NCI-H2107 (cell line): ENCODE results near the gene RGS3.

ENCODE experiments used
- DNase-seq: peaks from one replicate; lab custom pipeline; 2025; lab: John Stamatoyannopoulos, UW

Gene RGS3

GRCh38 chr9:113511856-113512761 lies 48.6 kb downstream of the RGS3 start:
- no peak for DNase-seq

DNA sequence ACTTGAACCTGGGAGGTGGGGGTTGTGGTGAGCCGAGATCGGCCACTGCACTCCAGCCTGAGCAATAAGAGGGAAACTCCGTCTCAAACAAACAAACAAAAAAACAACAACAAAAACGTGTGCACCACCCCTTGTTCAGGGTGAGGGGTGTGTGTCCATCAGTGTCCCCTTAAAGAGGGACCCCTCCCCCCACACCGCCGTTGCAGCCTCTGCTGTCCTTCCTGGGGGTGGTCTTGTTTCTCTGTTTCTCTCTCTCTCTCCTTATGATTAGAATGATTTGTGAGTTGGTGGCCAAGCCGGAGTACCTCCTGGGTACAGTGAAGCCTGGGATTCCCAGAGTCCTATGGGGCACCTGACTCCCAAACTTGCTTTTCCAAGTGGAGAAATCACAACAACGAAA lies 49.6 kb downstream of the RGS3 start:
- DNase-seq, result no peak

DNA sequence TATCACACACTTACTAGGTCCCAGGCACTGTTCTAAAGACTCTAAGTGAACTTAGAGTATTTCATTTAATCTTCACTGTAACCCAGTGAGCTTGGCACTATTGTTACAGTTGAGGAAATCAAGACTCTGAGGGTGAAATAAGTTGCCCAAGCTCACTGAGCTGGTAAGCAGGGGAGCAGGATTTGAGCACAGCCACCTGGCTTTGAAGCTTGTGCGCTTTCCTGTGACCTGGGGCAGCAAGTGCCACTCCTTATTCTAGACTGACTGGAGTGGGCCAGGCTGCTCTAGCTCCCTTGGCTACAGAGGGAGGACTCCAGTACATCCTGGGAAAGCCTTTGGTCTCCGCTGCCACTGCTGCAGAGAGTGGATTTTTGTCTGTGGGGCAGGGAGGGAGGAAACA lies 50.0 kb downstream of the RGS3 start:
- no peak for DNase-seq

GRCh38 chr9:113514061-113514460 lies 50.5 kb downstream of the RGS3 start:
- DNase-seq, result no peak

- no peak for DNase-seq
Measured at GRCh38 chr9:113514748-113515147, 51.2 kb downstream of the RGS3 start.

DNA sequence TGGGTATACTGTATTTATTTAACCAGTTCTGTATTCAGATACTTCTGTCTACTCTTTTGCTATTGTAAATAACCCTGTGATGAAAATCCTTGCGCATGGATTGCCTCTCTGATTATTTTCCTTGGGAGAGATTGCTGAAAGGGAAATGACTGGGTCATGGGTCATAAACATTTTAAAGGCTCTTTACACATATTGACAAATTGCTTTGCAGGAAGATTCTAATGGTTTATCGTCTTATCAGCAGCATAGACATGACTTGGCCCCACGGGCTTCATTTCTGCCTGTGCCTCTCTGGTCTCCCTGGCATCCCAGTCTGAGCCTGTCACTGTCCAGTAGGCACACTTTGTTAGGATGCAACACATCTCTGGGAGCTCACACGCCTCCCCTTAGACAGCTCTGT lies 52.3 kb downstream of the RGS3 start:
- DNase-seq, result no peak

DNA sequence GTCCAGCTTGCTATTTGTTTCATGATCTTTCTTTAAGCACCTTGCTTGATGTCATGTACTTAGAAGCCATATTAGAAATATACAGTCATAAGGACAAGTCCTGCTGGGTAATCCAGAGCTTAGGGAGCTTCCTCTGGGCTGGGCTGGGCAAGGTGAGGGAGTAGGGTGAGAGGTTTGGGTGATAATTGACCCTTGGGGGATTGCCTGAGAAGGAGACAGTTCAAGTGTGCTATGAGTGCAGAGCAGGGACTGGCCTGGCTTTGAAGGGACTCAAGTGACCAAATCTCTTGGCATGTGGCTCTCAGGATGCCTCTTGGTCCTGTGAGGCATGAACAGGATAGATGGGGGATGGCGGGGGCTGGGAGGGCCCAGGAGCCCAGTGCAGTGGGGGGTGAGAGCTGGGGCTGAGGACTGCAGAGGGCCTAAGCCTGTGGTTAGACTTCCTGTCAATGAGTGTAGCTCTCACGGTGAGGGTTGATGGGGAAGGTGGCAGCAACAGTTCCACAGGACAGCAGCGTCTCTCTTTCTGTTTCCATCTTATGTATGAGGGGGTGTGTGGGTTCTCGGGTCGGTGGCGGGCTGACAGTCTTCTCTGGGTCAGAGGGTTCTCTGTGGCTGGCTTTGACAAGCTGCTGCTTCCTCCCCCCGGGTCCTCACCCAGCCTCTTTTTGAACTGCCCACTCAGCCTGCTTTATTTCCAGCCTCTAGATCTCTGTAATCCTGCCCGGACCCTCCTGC lies 53.5 kb downstream of the RGS3 start:
- no peak for DNase-seq

DNA sequence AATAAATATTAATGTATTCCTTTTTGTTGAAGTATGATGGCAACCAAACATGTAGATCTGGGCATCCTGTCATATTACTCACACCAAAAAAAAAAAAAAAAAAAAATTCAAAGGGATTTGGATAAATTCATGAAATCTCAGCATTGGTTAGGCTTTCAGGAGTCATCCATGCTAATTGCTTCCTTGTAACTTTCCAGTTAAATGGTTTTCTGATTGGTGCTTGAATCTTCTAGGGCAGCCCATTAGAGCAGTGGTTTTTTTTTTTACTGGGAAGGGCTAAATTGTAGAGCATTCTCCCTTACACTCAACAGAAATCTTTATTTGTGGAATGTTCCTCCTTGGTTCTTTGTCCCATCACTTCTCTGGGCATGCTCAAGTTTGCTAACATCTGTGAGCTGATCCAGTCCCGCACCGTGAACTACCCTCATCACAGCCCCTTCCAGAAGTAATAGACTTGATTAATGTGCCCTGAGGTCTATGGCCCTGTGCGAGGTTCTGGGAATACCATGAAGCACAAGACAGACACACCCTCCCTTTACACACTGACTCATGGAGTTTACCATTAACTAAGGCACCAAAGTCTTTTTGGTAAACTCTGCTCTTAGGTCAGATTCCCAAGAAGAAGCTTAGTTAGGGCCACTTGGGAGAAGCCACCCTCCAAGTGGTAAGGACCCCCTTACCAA lies 56.0 kb downstream of the RGS3 start:
- DNase-seq, result no peak

- DNase-seq, result no peak
Measured at GRCh38 chr9:113520109-113520642, 56.6 kb downstream of the RGS3 start.

- DNase-seq, result no peak
Measured at GRCh38 chr9:113521693-113522255, 58.2 kb downstream of the RGS3 start.

- DNase-seq, result no peak
Measured at GRCh38 chr9:113522419-113522818, 58.9 kb downstream of the RGS3 start.

DNA sequence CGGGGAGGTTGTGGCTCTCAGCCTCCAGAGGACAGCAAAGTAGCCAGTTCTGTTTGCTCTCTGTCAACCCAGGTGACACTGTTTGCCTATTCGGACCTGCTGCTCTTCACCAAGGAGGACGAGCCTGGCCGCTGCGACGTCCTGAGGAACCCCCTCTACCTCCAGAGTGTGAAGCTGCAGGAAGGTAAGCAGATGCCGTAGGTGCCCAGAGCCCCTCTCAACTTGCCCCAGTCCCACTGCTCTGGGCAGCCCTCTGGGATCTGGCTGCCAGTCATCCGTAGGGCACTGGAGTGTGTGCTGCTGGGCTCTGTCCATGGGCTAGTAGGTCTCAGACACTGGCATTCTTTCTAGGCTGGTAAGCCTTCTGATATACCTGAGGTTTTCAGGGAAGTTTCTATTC lies 59.3 kb downstream of the RGS3 start:
- no peak for DNase-seq

GRCh38 chr9:113523421-113524141 lies 60.1 kb downstream of the RGS3 start:
- no peak for DNase-seq

DNA sequence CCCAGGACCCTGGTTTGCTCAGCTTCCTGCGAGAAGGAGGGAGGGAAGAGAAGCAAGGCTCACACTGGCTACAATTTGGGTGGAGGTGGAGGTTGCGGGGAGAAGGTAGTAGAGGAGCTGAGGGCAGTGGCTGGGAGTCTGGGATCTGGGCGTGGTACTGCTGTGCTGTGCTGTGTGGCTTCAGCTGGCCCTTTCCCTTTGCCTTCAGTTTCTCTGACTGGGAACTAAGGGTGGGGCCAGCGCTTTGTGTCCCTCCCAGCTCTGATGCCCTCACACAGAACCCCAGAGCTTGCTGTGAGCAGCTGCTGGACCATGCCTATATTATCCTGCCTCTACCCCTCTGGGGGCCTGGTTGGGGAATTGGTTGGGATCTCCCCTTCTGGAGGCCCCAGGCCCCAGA lies 60.9 kb downstream of the RGS3 start:
- DNase-seq, result no peak

DNA sequence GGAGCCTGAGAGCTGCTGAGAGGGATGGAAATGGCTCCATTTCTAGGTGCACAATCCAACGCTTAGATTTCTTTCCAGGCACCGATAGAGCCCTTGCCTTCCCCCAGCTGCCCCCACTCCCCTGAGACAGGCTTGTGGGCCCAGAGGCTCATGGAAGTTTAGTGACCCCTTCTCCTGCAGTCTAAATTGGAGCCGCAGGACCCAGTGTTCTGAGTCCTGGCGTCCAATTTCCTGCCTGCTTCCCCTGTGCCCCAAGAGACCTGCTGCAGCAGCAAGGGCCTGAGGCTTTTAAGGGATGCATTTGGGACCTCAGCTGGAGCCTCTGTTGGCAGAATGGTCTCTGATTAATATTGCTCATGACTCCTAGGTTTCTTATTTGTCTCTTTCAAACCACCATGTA lies 61.7 kb downstream of the RGS3 start:
- DNase-seq, result no peak

- DNase-seq, result no peak
Measured at GRCh38 chr9:113525831-113526230, 62.3 kb downstream of the RGS3 start.

DNA sequence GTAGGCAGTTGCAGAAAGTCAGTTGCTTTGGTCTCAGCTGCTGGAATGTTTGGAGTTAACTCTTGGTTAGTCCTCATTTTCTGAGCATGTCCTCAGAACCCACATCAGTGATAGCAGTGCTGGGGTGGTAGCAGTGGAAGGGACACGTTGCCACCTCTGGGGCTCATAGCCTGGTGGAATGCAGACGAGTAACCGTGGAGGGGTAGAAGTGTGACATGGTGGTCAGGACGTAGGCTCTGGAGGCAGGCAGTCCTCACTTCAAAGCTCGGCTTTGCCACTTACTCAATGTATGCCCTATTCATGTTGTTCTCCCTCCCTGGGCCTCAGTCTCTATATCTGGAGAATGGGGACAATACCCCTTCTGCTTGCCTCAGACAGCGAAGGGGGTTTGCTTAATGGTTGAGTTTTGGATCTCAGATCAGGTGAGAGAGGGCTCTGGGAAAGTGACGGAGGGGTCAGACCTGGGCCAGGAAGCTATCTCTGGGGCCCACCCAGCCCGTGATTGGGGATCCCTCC lies 62.8 kb downstream of the RGS3 start:
- DNase-seq, result no peak

DNA sequence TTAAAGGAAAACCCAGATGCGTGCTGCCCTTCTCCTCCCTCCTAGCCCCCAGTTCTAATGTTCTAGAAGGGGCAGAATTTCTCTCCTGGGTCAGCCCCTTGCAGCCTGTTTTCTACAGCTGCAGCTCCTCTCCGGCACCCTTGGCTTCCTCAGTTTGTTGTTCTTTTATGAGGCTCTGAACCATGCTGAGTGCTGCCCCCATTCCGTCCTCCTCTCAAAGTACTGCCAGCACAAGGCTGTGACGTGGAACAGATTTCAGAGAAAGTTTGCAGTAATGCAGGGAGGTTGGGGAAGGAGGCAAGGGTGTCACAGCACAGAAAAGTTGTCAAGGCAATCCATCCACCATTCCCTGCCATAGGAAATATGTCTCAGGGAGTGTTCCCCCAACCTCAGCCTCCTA lies 63.3 kb downstream of the RGS3 start:
- DNase-seq, result no peak

DNA sequence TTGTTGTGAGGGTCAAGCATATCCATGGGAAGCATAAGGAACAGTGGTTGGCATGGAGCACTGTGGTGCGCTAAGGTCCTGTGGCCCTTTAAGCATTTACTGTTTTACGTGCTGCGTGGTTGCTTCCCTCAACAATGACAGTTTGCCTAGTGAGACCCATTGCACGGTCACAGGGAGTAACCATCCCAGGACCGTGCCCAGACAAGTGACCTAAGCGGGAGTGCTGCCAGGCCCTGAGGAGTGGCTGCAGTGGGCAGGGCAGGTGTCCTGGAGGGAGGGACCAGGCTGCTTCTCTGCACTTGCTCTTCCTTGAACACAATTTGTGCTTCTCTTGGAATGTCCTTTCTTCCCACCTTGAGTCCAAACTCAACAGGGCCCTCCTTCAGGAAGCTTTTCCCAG lies 64.6 kb downstream of the RGS3 start:
- no peak for DNase-seq

GRCh38 chr9:113528811-113529210 lies 65.3 kb downstream of the RGS3 start:
- no peak for DNase-seq

DNA sequence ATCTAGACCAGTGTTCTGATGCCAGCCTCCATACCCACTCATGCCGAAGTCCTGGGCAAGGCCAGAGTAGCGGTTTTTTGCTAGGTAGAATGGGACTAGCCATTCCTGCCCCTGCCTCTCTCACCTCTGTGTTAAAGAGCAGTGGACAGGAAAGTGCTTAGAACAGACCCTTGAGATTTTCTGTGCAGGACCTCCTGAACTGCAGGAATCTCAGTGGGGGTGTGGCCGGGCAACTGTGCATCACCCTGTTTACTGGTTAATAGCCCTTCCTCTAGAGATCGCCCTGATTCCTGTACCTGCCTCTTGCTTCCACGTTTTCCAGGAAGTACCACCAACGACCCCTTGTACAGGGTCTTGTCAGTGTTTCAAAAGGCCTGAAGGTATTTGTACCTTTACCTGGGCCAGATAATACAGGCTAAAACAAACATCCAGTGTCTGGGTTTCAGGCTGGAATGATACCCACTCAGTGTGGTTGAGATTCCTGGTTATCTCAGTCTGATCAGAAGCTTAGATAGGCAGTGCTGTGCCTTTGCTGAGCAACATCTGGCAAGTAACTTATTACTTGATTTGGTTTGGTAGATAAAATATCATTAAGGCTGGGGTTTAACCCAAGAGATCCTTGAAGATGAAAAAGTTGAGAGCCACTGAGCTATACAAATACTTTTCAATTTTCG lies 65.9 kb downstream of the RGS3 start:
- no peak for DNase-seq
